NCI-H2107 (cell line): ENCODE data around the gene SSBP1.

Source experiments
- DNase-seq: peaks from one replicate; lab custom pipeline; 2025; lab: John Stamatoyannopoulos, UW

The SSBP1 gene

GRCh38 chr7:141776374-141776773 is 38.2 kb downstream of the SSBP1 start, which contains the start of gene TAS2R4:
TAS2R4 (plus strand) TSS chr7:141776674; CDS start chr7:141778489, 1,815 bp downstream.
- DNase-seq: no peak

DNA sequence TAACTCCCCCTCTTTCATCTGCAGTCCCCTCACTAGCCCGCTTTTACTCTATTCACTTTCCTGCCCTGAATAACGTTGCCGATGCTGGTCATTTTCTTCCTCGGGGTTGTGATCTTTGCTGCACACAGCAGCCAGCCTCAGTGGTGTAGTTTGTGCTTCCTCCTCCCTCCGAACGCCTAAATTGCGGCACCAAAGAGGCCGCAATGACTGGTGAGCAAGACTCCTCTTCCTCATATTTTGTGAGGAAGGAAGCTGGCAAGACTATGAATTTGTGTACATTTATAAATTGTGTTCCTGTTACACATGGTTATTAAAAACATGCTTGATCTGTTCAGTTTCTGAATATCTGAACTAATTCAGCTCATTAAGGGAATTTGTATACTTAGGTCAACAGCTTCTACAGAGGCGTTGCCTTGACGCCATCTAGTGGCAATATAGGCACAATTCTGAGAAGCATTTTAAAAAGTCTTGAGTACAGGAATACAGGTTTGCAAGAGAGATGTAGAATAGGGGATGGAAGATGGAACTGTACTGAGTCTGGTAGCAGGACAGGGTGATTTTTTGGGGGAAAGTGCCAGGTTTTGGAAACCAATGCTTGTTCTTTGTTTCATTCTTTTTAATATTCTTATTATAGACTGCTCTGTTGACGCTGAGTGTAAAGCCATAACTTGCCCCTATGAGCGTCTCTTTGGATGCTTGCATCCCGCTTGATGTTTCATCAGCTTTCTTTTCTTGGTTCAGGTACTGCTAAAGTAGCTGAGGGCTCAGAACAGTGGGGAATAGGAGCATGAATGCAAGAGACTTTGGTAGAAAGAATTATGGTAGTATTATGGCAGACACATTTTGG is 47.8 kb downstream of the SSBP1 start:
- DNase-seq: peak; percentile 34

DNA sequence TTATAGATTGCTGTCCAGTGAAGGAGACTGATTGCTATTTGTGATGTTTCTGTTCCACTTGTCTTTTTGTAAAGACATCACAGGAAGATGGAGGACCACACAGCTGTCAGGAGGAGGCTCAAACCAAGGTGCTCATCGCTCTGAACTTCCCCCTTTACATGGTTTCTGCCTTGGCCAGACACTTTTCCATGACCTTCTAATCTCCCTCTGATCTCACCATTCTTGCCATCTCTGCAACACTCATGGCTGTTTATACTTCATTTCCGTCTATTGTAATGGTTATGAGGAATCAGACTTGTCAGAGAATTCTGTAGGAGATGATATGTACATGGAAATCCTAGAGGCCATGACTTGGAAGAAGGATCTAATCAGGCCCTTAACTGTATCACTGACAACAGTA is 50.1 kb downstream of the SSBP1 start:
- no peak for DNase-seq

GRCh38 chr7:141789917-141790316 is 51.8 kb downstream of the SSBP1 start, which contains the start of gene TAS2R5:
TAS2R5 (plus strand) TSS chr7:141790217; CDS start chr7:141790362, 145 bp downstream.
- DNase-seq: no peak

DNA sequence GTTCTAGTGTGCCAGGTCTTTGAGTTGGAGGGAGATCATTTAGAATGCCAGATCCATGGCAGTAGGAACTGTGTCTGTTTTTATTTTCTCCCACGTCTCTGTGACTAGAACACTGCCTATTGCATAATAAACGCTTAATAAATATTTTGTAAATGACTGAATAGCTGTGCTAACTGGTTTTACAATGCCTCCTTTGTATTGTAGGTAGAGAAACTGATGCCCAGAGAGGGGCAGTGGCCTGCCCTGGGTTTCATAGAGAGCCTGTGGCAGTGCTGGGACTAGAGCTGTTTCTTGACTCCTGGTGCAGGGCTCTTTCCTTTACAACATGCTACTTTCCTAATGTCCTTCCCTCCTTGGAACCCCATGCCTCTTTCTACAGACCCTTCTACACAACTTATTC is 54.4 kb downstream of the SSBP1 start:
- no peak for DNase-seq
